Loucy (cell line): ENCODE measurements around the gene PRCP.

Source experiments
- H2AFZ ChIP-seq: fragments of 200-600 bp; sonication (generic); 2 replicates; pipeline ENCODE4 v1.6.0; 2016; ENCODE audit warnings: antibody characterized with exemption, mild to moderate bottlenecking, low read length, moderate library complexity
- H3F3A ChIP-seq: fragments of 200-600 bp; 2 replicates; pipeline ENCODE4 v1.6.0; 2016; ENCODE audit warnings: antibody characterized with exemption, low read depth, mild to moderate bottlenecking
- H3K27me3 ChIP-seq: fragments of 200-600 bp; sonication (generic); 2 replicates; pipeline ENCODE4 v1.6.1; 2014; ENCODE audit warnings: low read length, mild to moderate bottlenecking; ENCODE audit not compliant: insufficient read depth, poor library complexity, severe bottlenecking
- H3K36me3 ChIP-seq: fragments of 200-600 bp; sonication (generic); 2 replicates; pipeline ENCODE4 v1.6.1; 2016; ENCODE audit warnings: low read length; ENCODE audit not compliant: insufficient read depth
- H3K4me1 ChIP-seq: fragments of 200-600 bp; sonication (generic); 2 replicates; pipeline ENCODE4 v1.5.1; 2014; ENCODE audit warnings: low read length, mild to moderate bottlenecking; ENCODE audit not compliant: insufficient read depth, poor library complexity, severe bottlenecking
- H3K4me2 ChIP-seq: fragments of 200-600 bp; sonication (generic); 2 replicates; pipeline ENCODE4 v1.6.0; 2014; ENCODE audit warnings: antibody characterized with exemption, low read length, low read depth, mild to moderate bottlenecking; ENCODE audit not compliant: poor library complexity, severe bottlenecking
- H3K4me3 ChIP-seq: fragments of 200-600 bp; sonication (generic); 2 replicates; pipeline ENCODE4 v1.5.1; 2014; ENCODE audit warnings: low read length, mild to moderate bottlenecking, mixed read lengths; ENCODE audit not compliant: poor library complexity, severe bottlenecking
- H3K79me2 ChIP-seq: fragments of 200-600 bp; sonication (generic); 2 replicates; pipeline ENCODE4 v1.6.1; 2014; ENCODE audit warnings: low read length; ENCODE audit not compliant: insufficient read depth
- H3K9ac ChIP-seq: fragments of 200-600 bp; sonication (generic); 2 replicates; pipeline ENCODE4 v1.6.0; 2014; ENCODE audit warnings: mild to moderate bottlenecking, low read depth, low read length, moderate library complexity; ENCODE audit not compliant: poor library complexity, severe bottlenecking
- H3K9me2 ChIP-seq: fragments of 200-600 bp; sonication (generic); replicated peaks from 2 replicates; pipeline ENCODE4 v1.6.1; 2016; ENCODE audit warnings: low read depth, low read length, mixed read lengths
- H3K9me3 ChIP-seq: fragments of 200-600 bp; sonication (generic); 2 replicates; pipeline ENCODE4 v1.6.1; 2014; ENCODE audit warnings: mild to moderate bottlenecking, antibody characterized with exemption, low read length, low read depth; ENCODE audit not compliant: insufficient read depth
- H4K20me1 ChIP-seq: fragments of 200-600 bp; sonication (generic); 2 replicates; pipeline ENCODE4 v1.6.0; 2014; ENCODE audit warnings: antibody characterized with exemption, low read length, mild to moderate bottlenecking; ENCODE audit not compliant: insufficient read depth, poor library complexity, severe bottlenecking
- CTCF ChIP-seq: fragments of 200-600 bp; sonication (generic); conservative IDR thresholded peaks from 2 replicates; pipeline ENCODE4 v1.5.1; 2014; ENCODE audit warnings: mild to moderate bottlenecking, antibody characterized with exemption, low read length
- EZH2phosphoT487 ChIP-seq: fragments of 200-600 bp; IDR thresholded peaks from 2 replicates; pipeline ENCODE4 v1.6.1; 2018; ENCODE audit warnings: antibody characterized with exemption, mild to moderate bottlenecking, moderate library complexity, borderline replicate concordance

PRCP gene

DNA sequence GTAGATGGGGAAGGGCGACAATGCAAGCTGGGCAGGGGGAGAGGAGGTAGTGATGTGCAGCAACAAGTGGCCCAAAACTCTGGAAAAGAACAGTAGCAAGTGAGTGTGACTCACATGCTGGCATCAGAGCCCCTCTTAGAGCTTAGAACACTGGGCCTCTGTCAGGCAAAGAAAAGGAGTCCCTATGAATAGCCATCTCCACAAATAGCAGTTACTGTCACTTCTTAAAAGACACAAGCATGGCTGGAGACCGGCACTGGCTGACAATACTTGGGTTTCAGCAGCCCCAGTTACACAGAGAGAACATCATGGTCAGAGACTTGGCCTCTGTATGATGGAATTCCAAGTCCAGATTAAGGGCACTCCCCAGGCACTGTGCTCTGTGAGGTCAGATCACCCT, 58.2 kb downstream of the PRCP start:
- Histone ChIP-seq H3K9me3 (no peaks in the 10 kb centered on the region), H3K4me1 (no peaks in the 10 kb centered on the region), H3K4me3 (no peak overlapping the region), H3K79me2 (no peaks in the 10 kb centered on the region), H3K9me2 (no peaks in the 10 kb centered on the region), H3K27me3 (no peaks in the 10 kb centered on the region), H3K4me2 (no peak overlapping the region), H2AFZ (no peak overlapping the region), H3K9ac (no peak overlapping the region), H3F3A (no peaks in the 10 kb centered on the region), H4K20me1 (no peaks in the 10 kb centered on the region), H3K36me3 (no peaks in the 10 kb centered on the region)
- TF ChIP-seq EZH2phosphoT487 (no peak), CTCF (no peak)

DNA sequence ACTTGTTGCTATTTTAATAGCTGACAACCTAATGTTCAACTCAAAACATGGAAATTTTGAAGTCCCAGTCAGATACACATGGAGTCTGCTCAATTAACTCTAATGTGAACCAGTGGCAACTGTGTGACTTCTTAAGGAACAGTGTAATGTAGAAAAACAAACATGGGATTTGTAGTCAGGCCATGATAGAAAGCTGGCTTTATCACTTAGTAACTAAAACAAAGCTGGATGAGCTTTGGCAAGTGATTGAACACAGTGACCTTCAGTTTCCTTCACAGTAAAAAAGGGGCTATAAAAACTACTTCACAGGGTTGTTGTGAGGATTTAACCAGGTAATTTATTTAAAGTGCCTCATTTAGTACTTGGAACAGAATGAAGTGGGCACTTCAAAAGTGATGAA, 62.6 kb downstream of the PRCP start:
- Histone ChIP-seq H3K27me3 (no peaks in the 10 kb centered on the region), H2AFZ (no peak overlapping the region), H3K79me2 (no peaks in the 10 kb centered on the region), H3K4me3 (no peak overlapping the region), H3K9ac (no peak overlapping the region), H3K9me2 (no peaks in the 10 kb centered on the region), H3K4me1 (no peaks in the 10 kb centered on the region), H3K9me3 (no peaks in the 10 kb centered on the region), H3K36me3 (no peaks in the 10 kb centered on the region), H4K20me1 (no peaks in the 10 kb centered on the region), H3F3A (no peaks in the 10 kb centered on the region), H3K4me2 (no peak overlapping the region)
- no peak for TF ChIP-seq EZH2phosphoT487
- no peak for TF ChIP-seq CTCF

DNA sequence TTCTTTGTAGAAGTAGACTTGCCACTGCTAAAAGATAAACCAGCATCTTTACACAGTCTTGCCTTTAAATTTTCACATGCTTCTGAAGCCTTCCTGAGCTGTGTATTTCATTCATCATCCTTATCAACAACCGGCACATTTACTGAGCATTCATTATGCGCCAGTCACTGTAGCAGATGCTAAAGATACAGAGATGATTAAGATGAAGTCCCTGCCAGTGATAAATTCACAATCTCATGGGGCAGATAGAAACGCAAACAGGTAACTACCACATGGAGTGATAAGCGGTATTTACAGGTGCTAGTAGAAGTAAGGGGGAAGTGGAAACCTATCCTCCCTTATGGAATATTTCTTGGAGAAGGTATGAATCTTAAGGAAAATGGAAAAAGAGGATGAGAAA, 67.2 kb downstream of the PRCP start:
- H3K79me2 ChIP-seq = no peaks in the 10 kb centered on the region
- H3F3A ChIP-seq = no peaks in the 10 kb centered on the region
- H3K4me1 ChIP-seq = no peaks in the 10 kb centered on the region
- H3K27me3 ChIP-seq = no peaks in the 10 kb centered on the region
- TF ChIP-seq EZH2phosphoT487 (no peak), CTCF (no peak)
- no peak overlapping the region for H2AFZ ChIP-seq
- H3K9me2 ChIP-seq = no peaks in the 10 kb centered on the region
- no peak overlapping the region for H3K9ac ChIP-seq
- H3K36me3 ChIP-seq = no peaks in the 10 kb centered on the region
- H3K4me3 ChIP-seq = no peak overlapping the region
- H3K4me2 ChIP-seq = no peak overlapping the region
- H4K20me1 ChIP-seq = no peaks in the 10 kb centered on the region
- no peaks in the 10 kb centered on the region for H3K9me3 ChIP-seq
